Prostate gland (tissue), 2 donors: ENCODE results near the gene STARD3NL.

Experiments used
- CTCF ChIP-seq, 4 experiments: fragments of 200-600 bp in 2 of 4; fragments of 450-650 bp in 2 of 4; sonication (generic) in 2 of 4; IDR thresholded peaks; 1 replicate in 3 of 4; 2 replicates in 1 of 4; pipeline ENCODE4 v1.5.1; 2016 to 2019; ENCODE audit warnings: antibody characterized with exemption in 4 of 4, mild to moderate bottlenecking in 2 of 4, moderate library complexity in 2 of 4
- POLR2AphosphoS5 ChIP-seq: sonication (generic); formaldehyde crosslinking; IDR thresholded peaks from one replicate; pipeline ENCODE4 v1.6.1; 2017; ENCODE audit warnings: antibody characterized with exemption

GRCh38 chr7:38163671-38164070 is 14.4 kb upstream of the STARD3NL start:
- TF ChIP-seq CTCF (IDR thresholded peaks at IDR 0.05) (no peak), POLR2AphosphoS5 (no peak)
